ENCODE results near the gene TMUB1.

Gene TMUB1, protein sequence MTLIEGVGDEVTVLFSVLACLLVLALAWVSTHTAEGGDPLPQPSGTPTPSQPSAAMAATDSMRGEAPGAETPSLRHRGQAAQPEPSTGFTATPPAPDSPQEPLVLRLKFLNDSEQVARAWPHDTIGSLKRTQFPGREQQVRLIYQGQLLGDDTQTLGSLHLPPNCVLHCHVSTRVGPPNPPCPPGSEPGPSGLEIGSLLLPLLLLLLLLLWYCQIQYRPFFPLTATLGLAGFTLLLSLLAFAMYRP

DNA sequence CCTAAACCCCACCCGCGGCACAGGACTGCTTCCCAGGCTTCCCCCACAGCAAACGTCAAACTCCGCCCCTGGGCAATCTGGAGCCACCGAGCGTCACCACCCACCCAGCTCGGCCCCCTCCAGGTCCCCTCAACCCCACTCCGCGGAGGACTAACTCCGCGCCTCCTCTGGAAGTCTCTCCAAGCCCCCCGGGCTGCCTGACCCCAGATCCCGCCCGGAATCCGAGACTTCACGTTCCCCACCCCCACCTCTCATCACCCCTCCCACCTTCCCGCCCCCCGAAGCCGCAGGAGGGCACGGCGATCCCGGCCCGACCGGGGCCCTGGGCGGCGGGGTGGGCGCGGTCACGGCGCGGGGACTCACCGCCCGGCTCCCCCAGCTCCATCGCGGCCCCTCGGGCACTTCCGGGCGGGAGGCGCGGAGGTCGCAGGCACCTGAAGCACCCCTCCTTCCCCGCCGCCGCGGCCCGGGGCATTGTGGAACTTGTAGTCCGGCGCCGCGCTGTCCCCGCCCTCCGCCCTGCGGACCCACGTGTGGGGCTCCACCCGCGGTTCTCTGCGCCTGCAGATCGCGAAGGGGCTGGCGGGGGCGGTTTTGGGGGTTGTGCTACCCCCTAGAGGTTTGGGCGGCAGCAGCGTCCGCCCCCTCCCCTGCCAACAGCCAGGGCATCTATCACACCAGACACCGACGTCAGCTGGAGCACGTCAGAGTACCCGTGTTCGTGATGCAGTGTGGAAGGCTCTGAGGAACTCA is at the start of gene TMUB1:
TSS of gene TMUB1 (minus strand) at position 423 of the 753 bp plus-strand sequence. CDS start 930 bp downstream, outside the sequence.
- DNase-seq (ENCODE audit: low spot score) = peak; percentile 90

DNA sequence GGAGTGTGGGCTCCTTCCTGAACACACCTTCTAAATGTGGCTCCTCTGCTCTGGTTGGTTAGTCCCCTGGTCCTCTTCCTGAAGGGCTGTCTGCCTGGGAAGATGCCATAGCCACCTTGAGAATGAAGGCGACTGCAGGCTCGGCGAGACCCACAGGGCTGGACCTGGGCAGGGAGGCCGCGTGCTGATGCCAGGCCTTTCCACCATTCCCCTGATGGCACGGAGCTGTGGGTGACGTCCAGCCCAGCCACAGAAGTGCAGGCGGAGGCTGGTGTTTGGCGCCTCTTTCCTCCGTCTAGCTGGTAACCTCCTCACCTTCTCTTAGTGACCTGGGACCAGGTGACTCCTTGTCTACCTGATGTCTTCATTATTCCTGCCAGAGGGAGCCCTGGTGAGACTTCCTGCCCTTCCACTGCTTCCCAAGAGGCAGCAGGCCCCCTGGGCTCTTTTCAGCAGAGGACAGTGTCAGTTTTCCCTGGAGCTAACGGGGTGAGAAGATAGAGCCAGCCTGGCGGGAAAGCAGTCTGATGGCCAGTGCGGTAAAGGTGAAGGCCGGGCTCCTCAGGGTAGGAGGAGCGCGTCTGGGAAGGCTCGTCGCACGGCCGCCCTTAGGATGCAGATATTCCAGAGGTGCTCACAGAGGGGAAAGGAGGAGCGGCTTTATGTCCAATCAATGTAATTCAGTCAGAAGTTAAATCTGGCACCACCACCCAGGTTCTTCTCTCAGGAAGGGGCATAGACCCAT is 49.3 kb upstream of the TMUB1 start:
- no peak for DNase-seq (ENCODE audit: low spot score)

DNA sequence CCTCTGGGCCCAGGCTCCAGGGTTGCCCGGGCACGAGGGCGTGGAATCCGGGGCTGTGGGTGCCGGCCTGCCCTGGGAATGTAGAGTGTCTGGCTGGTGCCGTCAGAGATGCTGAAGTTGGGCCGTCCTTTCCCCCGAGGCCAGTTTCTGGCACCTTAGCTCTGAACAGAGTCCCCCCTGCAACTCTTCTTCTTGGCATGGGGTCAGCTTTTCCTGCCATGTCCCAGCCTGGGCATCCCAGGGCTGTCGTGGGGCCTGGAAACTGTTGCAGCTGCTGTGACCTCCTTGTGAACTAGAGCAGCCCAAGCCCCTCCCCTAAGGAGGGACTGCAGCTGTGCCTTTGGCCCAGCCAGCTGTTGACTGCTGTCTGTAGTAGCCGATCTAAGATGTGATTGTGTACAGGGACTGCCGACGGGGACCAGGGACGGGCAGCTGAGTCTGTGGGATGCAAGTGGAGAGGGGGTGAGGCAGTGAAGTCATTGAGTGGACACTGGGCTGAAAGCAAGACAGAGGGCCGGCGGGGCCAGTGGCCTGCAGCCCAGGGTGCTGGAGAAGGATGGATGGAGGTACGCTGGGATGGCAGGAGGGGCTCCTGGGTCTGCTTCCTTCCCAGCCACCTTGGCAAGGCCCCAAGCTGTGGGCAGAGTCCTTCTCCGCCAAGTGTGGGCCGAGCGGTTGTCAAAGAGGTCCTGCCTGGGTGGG is 48.5 kb upstream of the TMUB1 start:
- peak; percentile 39 for DNase-seq (ENCODE audit: low spot score)

DNA sequence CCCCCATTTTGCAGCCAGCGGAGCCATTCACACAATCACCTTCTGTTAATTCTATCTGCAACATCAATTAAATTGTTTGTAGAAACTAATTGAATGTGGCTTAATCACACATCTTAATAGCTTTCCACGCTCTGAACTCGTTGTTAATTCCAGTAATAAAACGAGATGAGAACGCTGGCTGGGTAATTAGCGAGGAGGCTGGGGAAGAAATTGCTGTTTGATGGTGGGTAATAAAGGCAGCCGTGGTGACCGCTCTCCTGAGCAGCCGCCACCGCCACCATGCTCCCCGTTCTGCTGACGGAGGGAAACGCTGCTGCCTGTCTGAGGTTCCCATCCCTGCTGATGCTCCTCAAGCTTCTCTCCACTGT is 47.9 kb upstream of the TMUB1 start:
- DNase-seq (ENCODE audit: low spot score) = no peak

DNA sequence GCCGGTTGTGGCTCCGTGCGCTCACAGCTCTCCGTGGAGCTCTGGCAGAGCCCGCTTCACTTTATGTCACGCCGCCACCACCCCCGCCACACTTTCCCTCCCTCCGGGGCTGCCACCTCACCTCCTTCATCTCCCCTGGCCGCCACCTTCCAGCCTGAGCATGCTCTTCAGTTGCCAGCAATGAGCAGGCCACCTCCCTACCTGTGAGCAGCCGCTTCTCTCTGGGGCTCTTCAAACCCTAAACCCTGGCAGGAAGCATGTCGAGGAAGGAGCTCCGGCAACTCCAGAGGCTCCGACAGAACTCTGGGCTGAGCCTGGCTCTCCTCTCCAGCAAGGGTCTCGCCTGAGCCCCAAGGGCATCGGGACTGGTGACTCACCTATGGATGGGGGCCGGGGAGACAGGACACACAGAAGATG is 47.5 kb upstream of the TMUB1 start:
- no peak for DNase-seq (ENCODE audit: low spot score)

DNA sequence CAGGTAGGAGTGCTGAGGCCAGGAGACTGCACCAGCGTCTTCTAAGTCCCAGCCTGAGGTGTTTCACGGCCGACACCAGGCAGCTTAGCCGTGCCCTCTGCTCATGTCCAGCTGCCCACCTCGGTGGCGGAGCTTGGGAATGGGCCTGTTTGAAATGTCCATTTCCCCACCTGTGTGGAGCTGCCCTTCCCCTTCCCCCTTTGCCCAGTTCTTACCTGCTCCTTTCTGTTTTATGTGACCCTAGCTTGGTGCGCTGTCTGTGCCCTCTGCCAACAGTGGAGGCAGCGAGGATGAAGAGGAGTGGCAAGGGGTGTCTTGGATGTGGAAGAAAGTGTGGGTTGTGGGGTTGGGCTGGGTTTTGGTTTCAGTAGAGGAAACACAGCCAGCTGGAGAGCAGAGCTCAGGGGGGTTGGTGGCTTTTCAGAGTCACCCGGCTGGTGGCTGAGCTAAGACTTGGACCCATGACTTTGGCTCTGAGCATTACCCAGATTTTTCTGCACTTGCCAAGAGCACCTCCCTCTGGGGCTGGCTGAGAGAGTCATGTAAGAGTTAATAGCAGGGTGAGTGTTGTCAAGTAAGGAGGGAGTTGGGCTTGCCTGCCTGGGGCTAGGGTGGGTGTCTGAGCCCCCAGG is 46.8 kb upstream of the TMUB1 start:
- peak; percentile 41 for DNase-seq (ENCODE audit: low spot score)

DNA sequence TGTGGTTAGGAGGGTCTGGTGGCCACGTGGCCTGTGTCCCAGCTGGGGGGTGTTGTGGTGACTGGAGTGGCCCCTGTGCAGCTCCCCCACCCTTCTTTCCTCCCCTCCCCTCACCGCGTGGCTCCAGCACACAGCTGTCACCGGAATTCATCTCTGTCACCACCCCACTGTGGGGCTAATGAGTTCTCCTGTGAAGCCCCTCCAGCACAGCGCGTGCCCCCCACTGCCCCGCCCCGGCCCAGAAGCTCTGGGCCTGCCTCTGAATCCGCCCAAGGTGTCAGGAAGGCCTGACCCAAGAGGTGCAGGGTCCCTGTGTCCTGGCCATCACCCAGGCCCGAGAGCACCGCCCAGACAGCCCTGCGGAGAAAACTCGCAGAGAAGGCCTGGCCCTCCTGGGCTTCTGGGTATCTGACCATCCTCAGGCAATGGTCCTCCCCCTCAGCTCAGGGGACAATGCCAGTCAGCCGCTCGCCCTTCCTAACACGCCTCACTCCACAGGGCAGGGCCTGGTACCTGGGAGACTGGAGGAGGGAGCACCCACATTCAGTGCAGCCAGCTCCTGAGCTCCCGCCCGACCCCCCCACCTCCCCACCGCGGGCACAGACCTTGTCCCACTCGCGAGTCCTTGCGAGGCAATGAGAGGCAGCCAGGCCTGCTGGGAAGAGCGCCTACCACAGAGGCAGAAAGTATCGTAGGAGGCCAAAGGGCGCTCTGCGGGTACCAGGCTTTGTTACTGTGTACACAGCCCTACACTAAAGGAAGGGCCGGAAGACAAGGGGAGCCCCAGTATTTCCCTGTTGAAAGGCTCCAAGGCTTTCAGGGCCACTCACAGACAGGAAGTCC is 46.0 kb upstream of the TMUB1 start:
- DNase-seq (ENCODE audit: low spot score) = no peak

DNA sequence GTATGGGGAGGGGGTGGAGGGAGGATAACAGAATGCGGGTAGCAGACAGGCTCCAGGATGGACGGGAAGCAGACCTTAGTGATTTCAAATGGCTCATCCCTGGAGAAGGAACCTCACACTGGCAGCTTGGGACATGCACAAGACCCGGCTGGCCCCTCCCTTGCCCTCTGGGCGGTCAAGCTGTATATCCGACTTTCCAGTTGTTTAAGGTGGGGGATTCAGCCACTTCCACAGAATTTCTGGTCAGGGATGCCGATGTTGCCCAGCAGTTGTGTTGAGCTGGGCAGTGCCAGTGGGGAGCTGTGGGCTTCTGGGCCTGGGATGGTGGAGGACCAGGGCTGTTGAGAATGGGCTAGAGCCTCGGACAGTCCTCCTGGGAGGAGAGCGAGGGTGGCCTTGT is 45.4 kb upstream of the TMUB1 start:
- DNase-seq (ENCODE audit: low spot score) = no peak

DNA sequence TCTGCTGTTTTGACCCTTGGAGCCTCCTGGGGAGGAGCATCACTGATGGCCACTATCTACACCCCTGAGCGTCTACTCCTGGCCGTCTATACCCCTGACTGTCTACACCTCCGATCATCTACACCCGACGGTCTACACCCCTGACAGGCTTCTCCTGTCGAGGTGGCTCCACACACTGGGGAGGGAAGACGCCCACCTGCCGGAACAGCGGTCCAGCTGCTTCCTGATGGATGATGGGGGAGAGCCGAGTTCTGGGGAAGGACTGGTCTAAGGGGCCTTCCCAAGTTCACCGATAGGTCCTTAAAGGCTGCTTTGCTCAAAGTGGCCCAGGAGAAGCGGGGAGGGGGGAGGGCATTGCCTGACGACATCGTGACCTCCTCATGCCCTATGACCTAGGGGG is 44.9 kb upstream of the TMUB1 start:
- no peak for DNase-seq (ENCODE audit: low spot score)

DNA sequence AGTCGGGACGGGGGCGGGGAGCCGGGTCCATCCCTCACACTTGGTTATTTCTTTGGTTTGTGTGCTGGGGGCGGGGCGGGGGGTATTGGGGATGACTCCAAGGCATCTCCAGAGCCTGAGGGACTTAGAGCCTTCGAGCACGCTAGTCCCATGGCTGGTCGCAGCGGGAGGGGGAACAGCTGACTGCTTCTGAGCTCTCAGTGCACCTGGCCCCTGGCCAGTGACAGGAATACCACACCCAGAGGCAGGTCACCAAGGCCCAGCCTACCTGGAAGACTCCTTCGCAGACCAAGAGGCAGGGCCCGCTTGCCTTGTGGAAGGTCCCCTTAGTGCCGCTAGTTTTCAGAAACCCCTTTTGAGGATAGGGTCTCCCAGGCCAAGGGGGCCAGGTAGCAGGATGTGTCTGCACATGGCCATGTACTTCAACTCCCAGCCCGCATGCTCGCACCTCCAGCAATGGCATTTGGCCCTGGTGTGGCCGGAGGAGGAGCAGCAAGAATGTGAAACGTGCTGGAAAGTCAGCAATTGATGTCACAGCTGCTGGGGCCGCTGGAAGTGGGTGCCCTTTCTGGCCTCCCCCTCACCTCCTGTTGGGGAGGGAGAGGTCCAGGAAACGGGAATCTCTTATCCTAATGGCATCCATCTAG is 43.3 kb upstream of the TMUB1 start:
- DNase-seq (ENCODE audit: low spot score) = no peak

DNA sequence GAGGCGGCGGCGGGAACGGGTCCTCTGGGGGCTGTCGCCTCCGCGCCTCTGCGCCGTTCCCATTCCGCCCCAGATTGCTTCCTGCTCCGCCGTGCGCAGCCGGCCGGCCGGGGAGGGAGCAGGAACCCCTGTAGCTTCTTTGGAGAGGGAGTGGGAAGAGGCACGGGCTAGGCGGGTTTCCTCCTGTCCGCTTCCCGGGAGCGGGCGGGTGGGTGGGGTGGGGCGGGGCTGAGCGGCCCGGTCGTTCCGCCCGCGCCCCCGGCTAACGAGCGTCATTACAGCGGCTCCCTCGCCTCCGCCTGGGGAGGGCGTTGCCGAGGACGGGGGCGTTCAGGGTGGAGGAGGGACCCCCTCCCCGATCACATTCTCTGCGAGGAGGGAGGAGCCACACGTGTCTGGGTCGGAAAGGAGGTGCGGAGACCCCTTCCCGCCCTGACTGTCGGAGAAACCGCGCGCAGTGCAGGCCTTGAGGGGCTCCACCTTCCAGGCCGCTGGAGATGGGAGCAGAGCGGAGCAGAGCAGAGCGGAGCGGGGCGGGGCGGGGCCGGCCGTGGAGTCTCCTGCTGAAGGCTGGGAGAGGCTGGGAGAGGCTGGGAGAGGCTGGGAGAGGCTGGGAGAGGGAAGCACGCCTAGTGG is 42.7 kb upstream of the TMUB1 start:
- no peak for DNase-seq (ENCODE audit: low spot score)

DNA sequence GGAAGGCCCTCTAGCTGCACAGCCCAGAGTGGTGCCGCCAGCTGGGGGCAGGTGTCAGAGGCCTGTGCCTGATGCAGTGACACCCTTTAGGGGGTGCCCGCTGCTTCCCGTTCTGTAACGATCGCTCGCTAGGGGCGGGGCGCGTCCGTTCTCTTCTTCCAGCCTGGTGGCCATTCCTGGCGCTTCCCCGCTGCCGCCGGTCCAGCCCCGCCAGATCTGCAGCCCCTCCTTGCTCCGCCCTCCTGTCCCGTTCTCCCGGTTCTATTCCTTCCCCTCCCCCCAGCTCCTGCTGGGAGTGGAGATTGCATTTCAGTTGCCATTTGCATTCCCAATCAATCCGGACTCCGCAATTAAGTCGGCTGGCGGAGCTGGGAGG is 42.2 kb upstream of the TMUB1 start:
- DNase-seq (ENCODE audit: low spot score) = no peak

DNA sequence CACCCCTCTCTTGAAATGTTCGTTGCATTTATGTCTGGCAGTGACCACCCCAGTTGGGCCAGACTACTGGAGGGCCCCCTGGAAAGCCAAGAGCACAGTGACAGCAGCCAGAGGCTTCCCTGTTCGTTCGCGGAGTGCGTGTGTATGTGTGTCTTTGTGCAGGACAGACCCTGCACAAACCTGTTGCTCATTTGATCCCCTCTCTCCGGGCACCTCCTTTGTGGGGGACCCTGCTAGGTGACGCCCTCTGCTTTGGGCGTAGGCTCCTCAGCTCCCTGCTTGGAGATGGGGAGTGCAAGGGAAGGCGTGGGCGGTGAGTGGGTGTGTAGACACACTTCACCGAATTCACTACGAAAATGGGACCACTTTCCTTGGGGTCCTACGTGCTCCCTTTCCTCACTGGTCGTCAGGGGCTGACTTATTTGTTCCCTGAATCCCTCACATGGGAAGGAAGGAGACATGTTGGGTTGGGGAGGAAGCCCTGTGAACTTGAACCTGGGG is 41.7 kb upstream of the TMUB1 start:
- no peak for DNase-seq (ENCODE audit: low spot score)

DNA sequence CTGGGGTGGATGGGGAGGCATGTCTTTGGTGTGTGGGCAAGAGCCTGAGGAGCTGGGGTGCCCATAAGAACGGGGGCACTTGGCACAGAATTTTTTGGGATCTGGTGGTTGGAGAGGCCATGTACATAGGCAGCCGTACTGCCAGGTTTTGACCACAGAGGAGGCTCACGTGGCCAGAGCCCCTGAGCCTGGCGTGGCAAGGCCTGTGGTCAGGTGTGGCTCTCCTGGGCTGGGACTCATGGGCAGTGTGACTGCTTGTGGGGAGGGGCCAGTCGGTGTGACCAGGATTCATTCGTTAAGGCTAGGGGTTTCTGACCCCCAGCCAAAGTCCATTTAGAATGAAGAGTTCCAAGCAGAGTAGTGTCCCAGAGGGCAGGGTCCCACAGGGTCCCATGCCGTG is 41.2 kb upstream of the TMUB1 start:
- no peak for DNase-seq (ENCODE audit: low spot score)

DNA sequence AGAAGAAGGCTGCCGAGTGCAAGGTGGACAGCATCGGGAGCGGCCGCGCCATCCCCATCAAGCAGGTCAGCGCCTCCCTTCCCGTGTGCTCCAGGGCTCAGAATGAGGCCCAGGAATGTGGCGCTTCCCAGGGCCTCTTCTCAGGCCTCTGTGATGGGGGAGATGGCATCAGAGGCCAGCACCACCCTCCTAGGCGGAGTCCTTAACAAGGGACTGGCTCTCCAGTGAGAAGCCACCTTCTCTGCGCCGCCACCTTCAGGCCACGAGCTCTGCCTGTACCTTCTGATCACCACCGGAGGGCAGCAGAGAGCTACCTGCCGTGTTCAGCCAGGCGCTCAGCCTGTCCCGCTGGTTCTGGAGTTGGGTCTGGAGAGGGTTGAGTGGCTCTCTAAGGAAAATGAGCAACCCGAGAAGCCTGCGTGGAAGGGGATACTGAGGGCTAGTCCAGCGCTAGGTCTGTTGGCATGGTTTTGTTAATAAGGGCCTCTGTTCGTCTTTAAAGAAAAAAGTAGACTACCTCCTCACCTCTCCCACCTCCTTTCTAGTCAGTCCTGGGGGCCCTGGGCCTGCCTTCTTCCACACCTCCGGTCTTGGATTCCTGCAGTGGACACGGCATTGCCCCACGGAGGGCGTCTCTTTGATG is 40.6 kb upstream of the TMUB1 start:
- peak; percentile 89 for DNase-seq (ENCODE audit: low spot score)

DNA sequence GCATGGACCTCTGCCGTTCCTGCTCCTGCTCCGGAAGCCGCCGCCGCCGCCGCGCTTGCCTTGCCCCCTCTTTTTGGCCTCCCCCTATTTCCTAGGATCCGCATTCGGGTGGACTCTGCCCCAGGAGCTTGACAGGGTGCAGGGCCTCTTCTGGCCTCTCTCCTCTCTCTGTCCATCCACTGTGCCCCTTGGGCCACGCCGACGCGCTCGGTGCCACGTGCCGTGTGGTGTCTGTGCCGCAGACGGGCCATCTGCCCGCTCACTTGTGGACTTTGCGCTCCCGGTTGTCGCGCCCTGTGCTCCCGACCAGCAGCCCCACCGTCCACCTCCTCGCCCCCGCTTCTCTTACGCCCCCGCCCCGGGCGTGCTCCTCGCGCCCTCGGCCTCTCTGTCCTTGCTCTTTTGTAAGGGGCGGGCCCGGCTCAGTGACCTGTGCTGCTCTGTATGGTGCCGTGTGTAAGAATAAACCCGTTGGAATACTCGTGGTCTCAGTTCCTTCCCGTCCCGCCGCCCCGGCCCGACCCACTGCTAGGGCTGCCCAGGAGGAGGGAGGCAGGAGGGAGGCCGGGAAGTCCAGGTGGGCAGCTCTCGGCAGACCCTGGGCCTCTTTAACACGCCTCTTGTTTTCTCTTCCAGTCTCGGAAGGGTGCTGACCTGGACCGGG is 40.0 kb upstream of the TMUB1 start:
- no peak for DNase-seq (ENCODE audit: low spot score)

DNA sequence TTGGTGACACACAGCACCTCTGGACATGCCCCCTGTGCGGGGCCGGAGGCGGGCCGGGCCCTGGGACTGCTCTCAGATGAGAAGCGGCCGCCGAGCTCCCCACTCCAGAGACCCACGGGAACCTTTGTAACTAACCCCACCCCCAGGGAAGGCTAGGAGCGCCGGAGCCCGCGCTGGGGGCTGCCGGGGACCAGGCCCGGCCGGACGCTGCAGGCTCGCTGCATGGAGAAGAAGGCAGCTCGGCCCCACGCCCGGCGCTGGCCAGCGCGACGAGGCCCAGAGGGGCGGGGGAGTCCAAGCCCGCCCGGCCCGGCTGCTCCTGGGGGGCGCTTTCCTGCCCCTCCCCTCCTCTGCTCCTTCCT is 39.5 kb upstream of the TMUB1 start:
- DNase-seq (ENCODE audit: low spot score) = no peak

DNA sequence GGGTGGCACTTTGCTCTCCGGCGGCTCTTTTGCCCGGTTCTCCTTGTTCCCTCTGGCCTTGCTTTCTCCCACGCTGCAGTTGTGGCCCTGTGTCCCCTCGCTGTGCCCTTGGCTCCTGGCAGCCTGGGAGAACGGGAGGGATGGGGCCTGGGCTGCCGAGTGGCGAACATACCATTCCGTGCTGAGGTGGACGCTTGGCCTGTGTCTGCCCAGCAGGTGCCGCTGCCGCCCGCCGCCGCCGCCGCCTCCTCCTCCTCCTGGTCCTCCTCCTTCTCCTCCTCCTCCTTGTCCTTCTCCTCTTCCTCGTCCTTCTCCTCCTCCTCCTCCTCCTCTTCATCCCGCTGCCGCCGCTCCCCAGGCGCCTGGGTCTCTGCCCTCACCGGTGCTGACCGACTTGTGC is 39.0 kb upstream of the TMUB1 start:
- DNase-seq (ENCODE audit: low spot score) = no peak
